GM12865 (cell line): Measurements from ENCODE around the gene MARCHF9.

ENCODE experiments used
- DNase-seq: peaks from one replicate; pipeline ENCODE4 v3.0.0; 2010; ENCODE audit warnings: low read depth
- H3K4me3 ChIP-seq: 2 replicates; pipeline ENCODE4 v1.5.1; 2011; ENCODE audit warnings: mild to moderate bottlenecking, low read depth, low read length, control low read depth
- TF ChIP-seq, protein P1 (sequence below): IDR thresholded peaks from 2 replicates; pipeline ENCODE4 v1.5.1; 2011; ENCODE audit warnings: low read length, control low read depth, low read depth, inconsistent platforms; ENCODE audit not compliant: insufficient read depth; ENCODE audit errors: missing control alignments

The MARCHF9 gene

DNA sequence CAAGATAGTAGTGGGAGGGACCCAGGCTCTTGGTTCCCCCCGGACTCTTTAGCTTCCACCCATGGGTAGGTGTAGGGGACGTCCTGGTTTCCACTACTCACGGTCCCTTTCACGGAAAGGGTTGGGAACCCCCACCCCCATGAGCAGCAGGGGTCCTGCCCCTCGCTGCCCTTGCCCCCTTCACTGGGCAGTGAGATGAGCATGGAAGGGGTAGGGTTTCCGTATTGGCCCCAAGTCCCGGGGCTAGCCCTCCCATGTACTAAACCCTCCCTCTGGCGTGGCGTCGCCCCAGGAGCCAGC lies 29.1 kb upstream of the MARCHF9 start:
- no peak for DNase-seq
- TF ChIP-seq, protein P1, sequence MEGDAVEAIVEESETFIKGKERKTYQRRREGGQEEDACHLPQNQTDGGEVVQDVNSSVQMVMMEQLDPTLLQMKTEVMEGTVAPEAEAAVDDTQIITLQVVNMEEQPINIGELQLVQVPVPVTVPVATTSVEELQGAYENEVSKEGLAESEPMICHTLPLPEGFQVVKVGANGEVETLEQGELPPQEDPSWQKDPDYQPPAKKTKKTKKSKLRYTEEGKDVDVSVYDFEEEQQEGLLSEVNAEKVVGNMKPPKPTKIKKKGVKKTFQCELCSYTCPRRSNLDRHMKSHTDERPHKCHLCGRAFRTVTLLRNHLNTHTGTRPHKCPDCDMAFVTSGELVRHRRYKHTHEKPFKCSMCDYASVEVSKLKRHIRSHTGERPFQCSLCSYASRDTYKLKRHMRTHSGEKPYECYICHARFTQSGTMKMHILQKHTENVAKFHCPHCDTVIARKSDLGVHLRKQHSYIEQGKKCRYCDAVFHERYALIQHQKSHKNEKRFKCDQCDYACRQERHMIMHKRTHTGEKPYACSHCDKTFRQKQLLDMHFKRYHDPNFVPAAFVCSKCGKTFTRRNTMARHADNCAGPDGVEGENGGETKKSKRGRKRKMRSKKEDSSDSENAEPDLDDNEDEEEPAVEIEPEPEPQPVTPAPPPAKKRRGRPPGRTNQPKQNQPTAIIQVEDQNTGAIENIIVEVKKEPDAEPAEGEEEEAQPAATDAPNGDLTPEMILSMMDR, result no peak
- no peak overlapping the region for H3K4me3 ChIP-seq

DNA sequence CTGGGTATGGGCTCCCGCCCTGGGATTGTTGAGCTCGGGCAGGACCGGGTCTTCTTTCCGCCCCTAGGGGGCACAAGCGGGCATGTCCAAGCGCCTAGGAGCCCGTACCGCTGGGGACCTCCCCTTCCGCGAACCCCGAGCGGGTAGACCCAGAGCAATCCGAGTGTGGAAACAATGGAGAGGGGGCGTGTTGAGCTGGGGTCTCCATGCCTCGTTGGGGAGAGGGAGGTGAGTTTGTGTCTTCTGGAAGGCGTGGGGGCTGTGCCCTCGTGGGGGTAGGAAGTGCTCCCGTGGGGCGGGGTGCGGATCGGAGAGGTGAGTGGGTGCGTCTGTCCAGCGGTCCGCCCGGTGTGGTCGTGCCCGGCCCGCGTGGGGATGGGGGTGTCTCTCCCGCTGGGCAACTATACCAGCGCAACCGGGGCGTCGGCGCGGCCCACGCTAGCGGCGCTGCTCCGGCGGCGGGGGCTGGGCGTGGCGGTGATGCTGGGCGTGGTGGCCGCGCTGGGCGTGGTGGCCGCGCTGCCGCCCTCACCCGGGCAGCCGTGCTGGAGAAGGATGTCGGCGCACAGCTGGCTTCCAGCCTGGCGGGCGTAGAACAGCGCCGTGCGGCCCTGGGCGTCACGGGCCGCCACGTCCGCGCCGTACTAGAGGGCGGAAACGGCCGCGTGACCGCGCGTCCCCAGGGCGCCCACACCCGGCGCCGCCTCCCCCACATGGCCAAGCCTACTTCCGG lies 28.6 kb upstream of the MARCHF9 start:
- TF ChIP-seq, protein P1, result no peak
- H3K4me3 ChIP-seq, result no peak overlapping the region
- DNase-seq, result no peak

GRCh38 chr12:57726884-57727757 lies 27.8 kb upstream of the MARCHF9 start:
- H3K4me3 ChIP-seq, result no peak overlapping the region
- TF ChIP-seq, protein P1, result no peak
- no peak for DNase-seq

DNA sequence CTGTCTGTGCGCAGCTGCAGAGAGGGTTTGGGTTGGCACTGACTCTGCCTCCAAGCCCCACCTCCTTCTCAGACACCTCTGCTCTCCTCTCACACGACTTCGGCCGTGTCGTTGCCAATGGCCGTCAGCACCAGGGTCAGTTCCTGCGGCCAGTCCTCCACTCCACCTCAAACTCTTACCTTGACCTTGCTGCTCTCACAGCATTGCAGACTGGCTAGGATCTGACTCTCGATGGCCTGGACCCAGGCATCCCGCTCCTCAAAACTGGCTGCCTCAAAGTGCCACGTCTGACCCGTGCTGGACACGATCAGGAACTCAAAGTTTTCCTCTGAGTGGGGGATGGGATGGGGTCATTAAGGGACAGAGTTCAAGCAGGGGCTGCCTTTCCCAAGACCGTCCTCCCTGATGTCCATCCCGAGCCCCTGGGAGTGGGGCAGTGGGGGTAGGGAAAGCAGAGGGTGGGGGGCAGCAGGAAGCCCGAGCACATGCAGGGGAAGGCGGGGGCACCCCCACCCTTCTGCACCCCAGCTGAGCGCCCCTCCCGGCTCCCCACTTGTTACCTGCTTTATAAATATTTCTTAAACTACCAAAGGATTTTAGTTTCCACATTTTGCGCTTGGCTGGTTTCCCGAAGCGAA lies 27.0 kb upstream of the MARCHF9 start:
- TF ChIP-seq, protein P1, result no peak
- H3K4me3 ChIP-seq, result no peak overlapping the region

DNA sequence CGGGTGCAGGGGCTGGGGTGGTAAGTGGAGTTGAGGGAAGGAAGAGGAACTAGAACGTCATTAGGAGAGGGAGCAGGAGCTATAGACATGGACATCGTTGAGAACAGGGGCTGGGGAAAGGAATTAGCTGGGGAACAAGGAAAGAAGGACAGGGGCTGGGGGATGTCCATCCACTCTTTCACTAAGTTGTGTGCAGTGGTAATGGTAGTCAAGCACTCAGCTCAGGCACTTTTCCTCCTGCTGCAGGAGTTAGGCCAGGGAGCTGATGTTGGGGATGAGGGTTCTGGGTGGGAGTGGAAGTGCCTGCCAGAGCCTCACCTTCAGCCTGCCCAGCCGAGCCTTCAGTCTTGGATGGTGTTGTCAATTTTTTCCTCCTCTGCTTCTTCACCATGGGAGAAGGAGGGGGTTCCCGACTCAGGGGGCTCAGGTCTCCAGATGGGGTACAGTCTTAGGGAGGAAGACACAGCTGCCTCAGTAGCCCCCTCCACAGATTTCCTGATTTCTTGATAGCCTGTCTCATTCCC lies 25.5 kb upstream of the MARCHF9 start:
- TF ChIP-seq, protein P1, result no peak
- no peak overlapping the region for H3K4me3 ChIP-seq
- no peak for DNase-seq

More for the DNA sequence above, 27.0 kb upstream of the MARCHF9 start:
- no peak for DNase-seq

DNA sequence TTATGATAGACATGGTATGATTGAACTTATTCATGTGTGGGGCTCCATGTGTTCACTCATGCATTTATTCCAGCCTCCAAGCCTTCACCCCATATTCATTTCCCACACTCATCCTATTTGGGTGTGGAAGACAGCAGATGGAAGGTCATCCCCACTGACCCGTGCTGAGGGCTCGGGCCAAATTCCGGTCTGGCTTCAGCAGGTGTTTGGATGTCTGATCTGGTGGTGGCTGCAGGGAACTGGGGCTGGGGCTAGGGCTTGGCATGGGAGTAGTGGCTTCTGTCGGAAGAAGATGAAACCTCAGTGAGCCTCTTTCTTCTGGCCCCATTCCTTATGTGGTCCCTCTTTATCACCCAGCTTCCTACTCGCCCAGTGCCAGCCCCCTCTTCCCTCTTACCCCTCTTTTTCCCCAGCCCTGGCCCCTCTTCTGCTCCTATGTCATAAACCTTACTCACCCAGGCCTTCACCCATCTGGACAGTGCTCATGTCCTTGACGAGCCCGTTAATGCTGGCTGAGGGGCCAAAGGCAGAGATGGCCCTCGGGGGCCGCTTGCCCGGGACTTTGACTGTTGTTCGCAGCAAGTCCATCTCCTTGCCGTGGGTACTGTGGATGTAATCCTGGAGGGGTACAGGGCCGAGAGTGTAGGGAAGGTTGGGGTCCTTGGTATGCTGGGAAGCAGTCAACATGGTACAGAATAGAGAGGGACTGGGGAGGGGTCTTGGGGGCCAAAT lies 24.4 kb upstream of the MARCHF9 start:
- TF ChIP-seq, protein P1, result no peak
- no peak overlapping the region for H3K4me3 ChIP-seq
- DNase-seq, result no peak
